Uterus (tissue), 4 donors: ENCODE measurements around the gene IL22. TPM values are rescaled to one million over a fixed set of nuclear protein-coding genes. Genes with fewer than 3 reads are reported as not detected.

Experiments
- DNase-seq, 2 donors: peaks; one replicate each; pipeline ENCODE4 v3.0.0-alpha.2; 2019 to 2020
- H3K27ac ChIP-seq, 2 donors: fragments of 200-600 bp; sonication (generic); 1 replicate in 1 of 2; 2 replicates in 1 of 2; pipeline ENCODE4 v1.5.1; 2016 to 2018
- H3K27me3 ChIP-seq, 2 donors: fragments of 200-600 bp; sonication (generic); one replicate each; pipeline ENCODE4 v1.5.1; 2018 to 2019; ENCODE audit warnings: control low read depth in 1 of 2
- H3K36me3 ChIP-seq, 2 donors: fragments of 200-600 bp; sonication (generic); one replicate each; pipeline ENCODE4 v1.5.1; 2019; ENCODE audit warnings: control low read depth in 1 of 2
- H3K4me1 ChIP-seq, 2 donors: fragments of 200-600 bp; sonication (generic); one replicate each; pipeline ENCODE4 v1.5.1; 2018 to 2019; ENCODE audit warnings: control low read depth in 1 of 2
- H3K4me3 ChIP-seq, 2 donors: fragments of 200-600 bp; sonication (generic); 1 replicate in 1 of 2; 2 replicates in 1 of 2; pipeline ENCODE4 v1.5.1; 2018 to 2019; ENCODE audit warnings: mild to moderate bottlenecking in 1 of 2
- H3K9me3 ChIP-seq, 2 donors: fragments of 200-600 bp; sonication (generic); one replicate each; pipeline ENCODE4 v1.5.1; 2019; ENCODE audit warnings: control low read depth in 1 of 2
- POLR2A ChIP-seq, 2 donors: fragments of 450-650 bp; IDR thresholded peaks; one replicate each; pipeline ENCODE4 v1.6.1; 2016; ENCODE audit warnings: antibody characterized with exemption in 2 of 2, mild to moderate bottlenecking in 1 of 2, moderate library complexity in 1 of 2
- intact Hi-C: fragments of 100-400 bp; cut with DNase I; formaldehyde crosslinking; loops from one replicate; pipeline ENCODE4 v1.15.1; 2023; ENCODE audit warnings: low total_unique reads
- total RNA-seq, 4 donors: library from RNA; depleted of rRNA in 3 of 4; stranded (reverse); fragments of >200 nt in 3 of 4; gene quantifications; one replicate each; pipeline versions ENCODE4 v1.1.0 to v1.2.4, GENCODE V29; 2014 to 2023
- TF ChIP-seq, protein P1 (sequence below), 4 experiments: fragments of 200-600 bp in 2 of 4; fragments of 450-650 bp in 2 of 4; sonication (generic) in 2 of 4; IDR thresholded peaks; one replicate each; pipeline ENCODE4 v1.5.1; 2016 to 2019; ENCODE audit warnings: antibody characterized with exemption in 4 of 4, mild to moderate bottlenecking in 2 of 4, moderate library complexity in 1 of 4
- donor health status: DM: yes; HTN: yes; CAD: no.

IL22 gene
- total RNA-seq, 4 donors from 2014 or later, result not detected

DNA sequence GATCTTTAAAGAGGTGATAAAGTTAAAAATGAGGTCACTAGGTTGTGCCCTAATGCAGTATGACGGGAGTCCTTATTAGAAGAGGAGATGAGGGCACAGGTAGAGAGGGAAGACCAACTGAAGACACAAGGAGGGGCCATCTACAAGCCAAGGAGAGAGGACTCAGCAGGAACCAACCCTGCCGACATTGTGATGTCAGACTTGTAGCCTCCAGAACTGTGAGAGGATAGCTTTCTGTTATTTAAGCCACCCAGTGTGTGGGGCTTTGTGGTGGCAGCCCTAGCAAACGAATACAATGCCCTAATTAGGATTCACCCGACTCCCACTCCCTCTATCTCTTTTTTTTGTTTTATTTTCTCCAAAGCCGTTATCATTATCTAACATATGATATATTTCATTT lies 19.9 kb downstream of the IL22 start:
- Histone ChIP-seq H3K27ac (no peak overlapping the region), H3K4me3 (no peak overlapping the region), H3K9me3 (no peaks in the 10 kb centered on the region), H3K36me3 (no peaks in the 10 kb centered on the region), H3K4me1 (peaks cover 0 to 5% of the 10 kb centered on the region in 2 donors), H3K27me3 (no peaks in the 10 kb centered on the region)
- intact Hi-C loops, result no loop called here
- DNase-seq, result no peak
- TF ChIP-seq, protein P1, sequence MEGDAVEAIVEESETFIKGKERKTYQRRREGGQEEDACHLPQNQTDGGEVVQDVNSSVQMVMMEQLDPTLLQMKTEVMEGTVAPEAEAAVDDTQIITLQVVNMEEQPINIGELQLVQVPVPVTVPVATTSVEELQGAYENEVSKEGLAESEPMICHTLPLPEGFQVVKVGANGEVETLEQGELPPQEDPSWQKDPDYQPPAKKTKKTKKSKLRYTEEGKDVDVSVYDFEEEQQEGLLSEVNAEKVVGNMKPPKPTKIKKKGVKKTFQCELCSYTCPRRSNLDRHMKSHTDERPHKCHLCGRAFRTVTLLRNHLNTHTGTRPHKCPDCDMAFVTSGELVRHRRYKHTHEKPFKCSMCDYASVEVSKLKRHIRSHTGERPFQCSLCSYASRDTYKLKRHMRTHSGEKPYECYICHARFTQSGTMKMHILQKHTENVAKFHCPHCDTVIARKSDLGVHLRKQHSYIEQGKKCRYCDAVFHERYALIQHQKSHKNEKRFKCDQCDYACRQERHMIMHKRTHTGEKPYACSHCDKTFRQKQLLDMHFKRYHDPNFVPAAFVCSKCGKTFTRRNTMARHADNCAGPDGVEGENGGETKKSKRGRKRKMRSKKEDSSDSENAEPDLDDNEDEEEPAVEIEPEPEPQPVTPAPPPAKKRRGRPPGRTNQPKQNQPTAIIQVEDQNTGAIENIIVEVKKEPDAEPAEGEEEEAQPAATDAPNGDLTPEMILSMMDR (IDR thresholded peaks at IDR 0.05), result no peak
- TF ChIP-seq POLR2A (IDR thresholded peaks at IDR 0.05), result no peak

GRCh38 chr12:68231691-68232090 lies 21.7 kb downstream of the IL22 start:
- Histone ChIP-seq H3K4me1 (no peaks in the 10 kb centered on the region), H3K4me3 (no peak overlapping the region), H3K9me3 (no peaks in the 10 kb centered on the region), H3K36me3 (no peaks in the 10 kb centered on the region), H3K27me3 (no peaks in the 10 kb centered on the region), H3K27ac (no peak overlapping the region)
- intact Hi-C loops, result no loop called here
- no peak for TF ChIP-seq POLR2A (IDR thresholded peaks at IDR 0.05)
- TF ChIP-seq, protein P1 (IDR thresholded peaks at IDR 0.05), result no peak
- no peak for DNase-seq

- no peak for DNase-seq
- no peaks in the 10 kb centered on the region for H3K36me3 ChIP-seq
- no peak for TF ChIP-seq POLR2A (IDR thresholded peaks at IDR 0.05)
- TF ChIP-seq, protein P1 (IDR thresholded peaks at IDR 0.05), result no peak
- no peak overlapping the region for H3K27ac ChIP-seq
- H3K9me3 ChIP-seq, result no peaks in the 10 kb centered on the region
- intact Hi-C loops, result no loop called here
- no peaks in the 10 kb centered on the region for H3K27me3 ChIP-seq
- H3K4me3 ChIP-seq, result no peak overlapping the region
- H3K4me1 ChIP-seq, result no peaks in the 10 kb centered on the region
Observed at GRCh38 chr12:68231229-68231628, 22.2 kb downstream of the IL22 start.

GRCh38 chr12:68229956-68230355 lies 23.4 kb downstream of the IL22 start:
- Histone ChIP-seq H3K4me3 (no peak overlapping the region), H3K27ac (no peak overlapping the region), H3K9me3 (no peaks in the 10 kb centered on the region), H3K4me1 (no peaks in the 10 kb centered on the region), H3K27me3 (no peaks in the 10 kb centered on the region), H3K36me3 (no peaks in the 10 kb centered on the region)
- intact Hi-C loops, result loop anchor here (10.0 kb wide), 1 partner anchor 85 kb away; no protein-coding TSS in a partner anchor
- DNase-seq, result no peak
- TF ChIP-seq, protein P1 (IDR thresholded peaks at IDR 0.05), result no peak
- TF ChIP-seq POLR2A (IDR thresholded peaks at IDR 0.05), result no peak

- Histone ChIP-seq H3K9me3 (no peaks in the 10 kb centered on the region), H3K27me3 (no peaks in the 10 kb centered on the region), H3K4me1 (no peaks in the 10 kb centered on the region), H3K36me3 (no peaks in the 10 kb centered on the region), H3K27ac (no peak overlapping the region), H3K4me3 (no peak overlapping the region)
- intact Hi-C loops, result loop anchor here (10.0 kb wide), 1 partner anchor 87 kb away; no protein-coding TSS in a partner anchor
- no peak for TF ChIP-seq POLR2A (IDR thresholded peaks at IDR 0.05)
- TF ChIP-seq, protein P1 (IDR thresholded peaks at IDR 0.05), result no peak
- DNase-seq, result no peak
Observed at GRCh38 chr12:68227356-68227755, 26.0 kb downstream of the IL22 start.
